Measurements from ENCODE around the gene RUNDC3A. TPM values are rescaled to one million over a fixed set of nuclear protein-coding genes. Genes with fewer than 3 reads are reported as not detected.
A peak's percentile ranks its signal among the peaks of the same experiment; 100 is the strongest.

Gene RUNDC3A
- total RNA-seq, 1 donor from 2014 or later = 0.40 TPM

- peak overlapping the region; percentile 66 for H3K4me3 Mint-ChIP-seq (ENCODE audit: unreplicated experiment)
- peaks cover 38% of the 10 kb centered on the region for H3K27me3 Mint-ChIP-seq (ENCODE audit: low read depth)
- H3K36me3 Mint-ChIP-seq (ENCODE audit: low read depth) = peaks cover 4% of the 10 kb centered on the region
- H3K27ac Mint-ChIP-seq (ENCODE audit: unreplicated experiment) = no peak overlapping the region
- no peak for DNase-seq (ENCODE audit: low spot score)
- H3K9me3 Mint-ChIP-seq (ENCODE audit: low read depth) = no peaks in the 10 kb centered on the region
- H3K4me1 Mint-ChIP-seq (ENCODE audit: low read depth) = peaks cover 11% of the 10 kb centered on the region
- TF ChIP-seq, protein P1, sequence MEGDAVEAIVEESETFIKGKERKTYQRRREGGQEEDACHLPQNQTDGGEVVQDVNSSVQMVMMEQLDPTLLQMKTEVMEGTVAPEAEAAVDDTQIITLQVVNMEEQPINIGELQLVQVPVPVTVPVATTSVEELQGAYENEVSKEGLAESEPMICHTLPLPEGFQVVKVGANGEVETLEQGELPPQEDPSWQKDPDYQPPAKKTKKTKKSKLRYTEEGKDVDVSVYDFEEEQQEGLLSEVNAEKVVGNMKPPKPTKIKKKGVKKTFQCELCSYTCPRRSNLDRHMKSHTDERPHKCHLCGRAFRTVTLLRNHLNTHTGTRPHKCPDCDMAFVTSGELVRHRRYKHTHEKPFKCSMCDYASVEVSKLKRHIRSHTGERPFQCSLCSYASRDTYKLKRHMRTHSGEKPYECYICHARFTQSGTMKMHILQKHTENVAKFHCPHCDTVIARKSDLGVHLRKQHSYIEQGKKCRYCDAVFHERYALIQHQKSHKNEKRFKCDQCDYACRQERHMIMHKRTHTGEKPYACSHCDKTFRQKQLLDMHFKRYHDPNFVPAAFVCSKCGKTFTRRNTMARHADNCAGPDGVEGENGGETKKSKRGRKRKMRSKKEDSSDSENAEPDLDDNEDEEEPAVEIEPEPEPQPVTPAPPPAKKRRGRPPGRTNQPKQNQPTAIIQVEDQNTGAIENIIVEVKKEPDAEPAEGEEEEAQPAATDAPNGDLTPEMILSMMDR (IDR thresholded peaks at IDR 0.05) = no peak
These were observed 6.7 kb downstream of the RUNDC3A start for GRCh38 chr17:44314869-44315661.

DNA sequence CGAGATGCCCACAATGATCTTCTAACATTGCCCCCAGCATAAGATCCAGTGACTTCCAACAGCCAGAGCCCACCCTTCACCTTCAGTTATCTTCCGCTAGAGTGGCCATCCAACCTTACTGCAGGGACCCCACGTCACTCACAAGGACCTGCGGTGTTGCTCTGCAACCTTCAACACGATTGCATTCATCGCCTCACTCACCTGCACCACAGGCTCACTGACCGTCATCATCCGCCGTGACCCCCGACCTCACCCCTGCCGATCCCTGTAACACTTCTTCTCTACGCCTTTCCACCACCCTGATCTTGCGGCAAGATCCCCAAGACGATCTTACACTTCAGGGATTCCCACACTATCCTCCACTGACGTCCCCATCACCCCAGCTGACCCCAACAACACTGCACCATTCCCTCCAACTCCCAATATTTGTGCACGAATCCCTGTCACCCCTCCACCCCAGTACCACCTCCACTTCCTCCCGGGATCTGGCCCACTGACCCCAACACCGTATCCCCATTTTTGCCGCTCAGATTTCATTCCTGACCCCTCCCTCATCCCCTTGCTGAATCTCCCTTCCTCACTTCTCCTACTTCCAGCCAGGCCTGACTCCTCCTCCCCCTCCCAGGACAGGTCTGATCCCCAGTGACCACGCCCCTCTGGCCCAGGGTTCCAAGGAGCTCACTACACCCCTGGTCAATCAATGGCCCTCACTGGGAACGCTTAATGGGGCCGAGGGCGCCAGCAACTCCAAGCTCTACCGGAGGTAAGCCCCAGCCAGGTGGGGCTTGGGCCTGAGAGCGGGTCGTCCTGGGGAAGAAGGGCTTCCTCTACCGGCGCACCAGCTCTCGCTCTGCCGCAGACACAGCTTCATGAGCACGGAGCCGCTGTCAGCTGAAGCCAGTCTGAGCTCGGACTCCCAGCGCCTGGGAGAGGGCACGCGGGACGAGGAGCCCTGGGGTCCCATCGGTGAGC lies 7.6 kb downstream of the RUNDC3A start:
- peaks cover 37% of the 10 kb centered on the region for H3K27me3 Mint-ChIP-seq (ENCODE audit: low read depth)
- peak overlapping the region; percentile 65 for H3K4me3 Mint-ChIP-seq (ENCODE audit: unreplicated experiment)
- H3K36me3 Mint-ChIP-seq (ENCODE audit: low read depth) = peaks cover 6% of the 10 kb centered on the region
- H3K27ac Mint-ChIP-seq (ENCODE audit: unreplicated experiment) = no peak overlapping the region
- no peaks in the 10 kb centered on the region for H3K9me3 Mint-ChIP-seq (ENCODE audit: low read depth)
- DNase-seq (ENCODE audit: low spot score) = no peak
- TF ChIP-seq, protein P1 (IDR thresholded peaks at IDR 0.05) = no peak
- peaks cover 11% of the 10 kb centered on the region for H3K4me1 Mint-ChIP-seq (ENCODE audit: low read depth)

DNA sequence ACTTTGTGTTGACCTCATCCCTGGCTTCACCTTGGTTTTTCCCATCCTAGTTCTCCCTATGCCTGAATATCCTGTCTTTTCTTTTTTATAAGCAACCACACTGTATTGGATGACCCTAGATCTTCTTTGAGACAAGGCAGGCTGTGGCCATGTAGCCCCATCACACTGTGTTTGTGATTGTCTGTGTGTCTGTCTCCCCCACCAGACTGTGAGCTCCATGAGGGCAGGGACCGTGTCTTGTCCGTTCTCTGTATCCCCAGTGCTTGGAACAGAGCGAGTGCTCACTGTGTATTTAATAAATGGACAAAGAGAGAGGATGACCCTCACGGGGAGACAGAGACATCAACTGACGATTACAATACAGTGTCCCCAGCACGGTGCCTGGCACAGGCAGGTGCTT lies 9.1 kb downstream of the RUNDC3A start:
- Mint-ChIP-seq H3K9me3 (ENCODE audit: low read depth) (no peaks in the 10 kb centered on the region), H3K36me3 (ENCODE audit: low read depth) (peaks cover 13% of the 10 kb centered on the region), H3K27ac (ENCODE audit: unreplicated experiment) (no peak overlapping the region), H3K27me3 (ENCODE audit: low read depth) (peaks cover 33% of the 10 kb centered on the region), H3K4me3 (ENCODE audit: unreplicated experiment) (no peak overlapping the region), H3K4me1 (ENCODE audit: low read depth) (peaks cover 11% of the 10 kb centered on the region)
- DNase-seq (ENCODE audit: low spot score) = no peak
- TF ChIP-seq, protein P1 (IDR thresholded peaks at IDR 0.05) = no peak

- Mint-ChIP-seq H3K9me3 (ENCODE audit: low read depth) (no peaks in the 10 kb centered on the region), H3K4me1 (ENCODE audit: low read depth) (peaks cover 11% of the 10 kb centered on the region), H3K36me3 (ENCODE audit: low read depth) (peaks cover 13% of the 10 kb centered on the region), H3K27ac (ENCODE audit: unreplicated experiment) (no peak overlapping the region), H3K27me3 (ENCODE audit: low read depth) (peaks cover 33% of the 10 kb centered on the region), H3K4me3 (ENCODE audit: unreplicated experiment) (no peak overlapping the region)
- no peak for DNase-seq (ENCODE audit: low spot score)
- TF ChIP-seq, protein P1 (IDR thresholded peaks at IDR 0.05) = no peak
These were observed 9.9 kb downstream of the RUNDC3A start for GRCh38 chr17:44318077-44318892.
